Stimulated activated CD8-positive, alpha-beta memory T cell treated with anti-CD3 and anti-CD28 coated beads, Interleukin-4, amount 100 ng/mL, for 1 hour (primary cell): ENCODE results near the gene VDAC2.

ENCODE experiments used
- DNase-seq, 2 donors: peaks; one replicate each; pipeline ENCODE4 v3.0.0-alpha.2; 2020; ENCODE audit warnings: low read depth in 2 of 2, low spot score in 1 of 2

The VDAC2 gene

GRCh38 chr10:75228834-75229233 lies 18.2 kb downstream of the VDAC2 start:
- DNase-seq, result no peak

GRCh38 chr10:75229971-75230370 lies 19.4 kb downstream of the VDAC2 start:
- DNase-seq, result no peak

- DNase-seq, result peak; percentile 84 to 89
These were observed 20.0 kb downstream of the VDAC2 start for GRCh38 chr10:75230600-75231038.

GRCh38 chr10:75231672-75232581 lies 21.3 kb downstream of the VDAC2 start:
- no peak for DNase-seq

- no peak for DNase-seq
These were observed 22.9 kb downstream of the VDAC2 start for GRCh38 chr10:75233444-75234016.

- DNase-seq, result peak; percentile 95 to 97
These were observed 23.6 kb downstream of the VDAC2 start for GRCh38 chr10:75234017-75234682.

- DNase-seq, result no peak
These were observed 24.2 kb downstream of the VDAC2 start for GRCh38 chr10:75234683-75235374.

GRCh38 chr10:75235375-75236177 lies 25.0 kb downstream of the VDAC2 start, which contains the start of gene COMTD1:
TSS of gene COMTD1 (minus strand) at chr10:75235957. CDS start at chr10:75235928, 29 bp downstream.
- DNase-seq, result peak; percentile 76 to 88

- DNase-seq, result no peak
These were observed 25.7 kb downstream of the VDAC2 start for GRCh38 chr10:75236178-75236825.

- no peak for DNase-seq
These were observed 27.8 kb downstream of the VDAC2 start for GRCh38 chr10:75238182-75239095.

GRCh38 chr10:75239096-75239790 lies 28.6 kb downstream of the VDAC2 start:
- no peak for DNase-seq

GRCh38 chr10:75240329-75241076 lies 29.9 kb downstream of the VDAC2 start:
- no peak for DNase-seq

- no peak for DNase-seq
These were observed 32.8 kb downstream of the VDAC2 start for GRCh38 chr10:75243426-75243825.

- no peak for DNase-seq
These were observed 34.1 kb downstream of the VDAC2 start for GRCh38 chr10:75244487-75245353.

- no peak for DNase-seq
These were observed 35.0 kb downstream of the VDAC2 start for GRCh38 chr10:75245354-75246250.

GRCh38 chr10:75246506-75246905 lies 35.9 kb downstream of the VDAC2 start:
- DNase-seq, result no peak
